Activated effector memory CD4-positive, alpha-beta T cell treated with anti-CD3 and anti-CD28 coated beads, Interleukin-2, amount 50 U/mL, for 16 hours (primary cell): ENCODE results near the gene SLC5A11.
"Not testable (repeated sequence)": the region's sequence is repeated elsewhere in the genome, so short reads cannot be mapped to it uniquely, and the experiment has no call there.

Experiments used
- DNase-seq: peaks from one replicate; pipeline ENCODE4 v3.0.0-alpha.2; 2020

The SLC5A11 gene

GRCh38 chr16:24863582-24864437 lies 18.0 kb downstream of the SLC5A11 start:
- DNase-seq = peak; percentile 4

DNA sequence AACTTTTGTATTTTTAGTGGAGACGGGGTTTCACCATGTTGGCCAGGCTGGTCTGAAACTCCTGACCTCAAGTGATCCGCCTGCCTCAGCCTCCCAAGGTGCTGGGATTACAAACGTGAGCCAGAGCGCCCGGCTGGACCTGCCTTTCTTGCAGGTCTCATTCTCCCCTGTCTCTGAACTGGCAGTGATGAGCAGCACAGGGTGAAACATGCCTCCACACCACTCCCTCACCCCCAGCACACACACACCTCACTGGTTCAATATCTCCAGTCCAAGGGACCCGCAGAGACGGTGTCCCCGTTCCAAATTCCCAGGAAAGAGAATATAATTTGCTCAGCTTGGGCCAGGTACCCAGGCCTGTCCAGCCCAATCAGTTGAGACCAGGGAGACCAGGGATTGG lies 23.3 kb downstream of the SLC5A11 start:
- DNase-seq = peak; percentile 36

- DNase-seq = no peak
Observed at GRCh38 chr16:24871891-24872290, 26.1 kb downstream of the SLC5A11 start.

- peak; percentile 30 for DNase-seq
Observed at GRCh38 chr16:24873028-24873427, 27.3 kb downstream of the SLC5A11 start.

GRCh38 chr16:24875466-24875865 lies 29.7 kb downstream of the SLC5A11 start:
- DNase-seq = peak; percentile 21

GRCh38 chr16:24876231-24876630 lies 30.5 kb downstream of the SLC5A11 start:
- DNase-seq = no peak

DNA sequence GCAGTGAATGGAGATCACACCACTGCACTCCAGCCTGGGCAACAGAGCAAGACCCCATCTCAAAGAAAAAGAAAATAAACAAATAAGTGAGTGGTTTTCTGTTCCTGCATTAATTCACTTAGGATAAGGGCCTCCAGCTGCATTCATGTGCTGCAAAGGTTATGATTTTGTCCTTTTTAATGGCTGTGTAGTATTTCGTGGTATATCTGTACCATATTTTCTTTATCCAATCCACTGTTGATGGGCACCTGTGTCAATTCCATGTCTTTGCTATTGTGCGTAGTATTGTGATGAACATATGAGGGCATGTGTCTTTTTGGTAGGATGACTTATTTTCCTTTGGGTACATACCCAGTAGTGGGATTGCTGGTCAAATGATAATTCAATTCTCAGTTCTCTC lies 33.9 kb downstream of the SLC5A11 start:
- no peak for DNase-seq

DNA sequence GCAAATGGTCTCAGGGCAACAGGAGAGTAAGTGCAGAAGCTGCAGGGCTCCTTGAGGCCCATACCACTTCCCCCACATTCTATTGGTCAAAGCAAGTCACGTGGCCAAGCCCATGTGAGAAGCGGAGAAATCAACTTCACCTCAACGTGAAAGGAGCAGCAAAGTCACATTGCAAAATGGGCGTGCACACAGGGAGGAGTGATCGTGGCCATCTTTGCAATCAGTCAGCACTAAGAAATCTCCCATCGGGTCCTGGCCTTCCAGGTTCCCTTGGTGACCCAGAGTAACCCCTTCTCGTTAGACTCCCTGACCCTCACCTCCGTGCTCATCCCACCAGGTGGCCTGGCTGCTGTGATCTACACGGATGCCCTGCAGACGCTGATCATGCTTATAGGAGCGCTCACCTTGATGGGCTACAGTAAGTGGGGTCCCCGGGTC lies 38.0 kb downstream of the SLC5A11 start:
- no peak for DNase-seq

GRCh38 chr16:24887472-24887871 lies 41.7 kb downstream of the SLC5A11 start:
- no peak for DNase-seq

DNA sequence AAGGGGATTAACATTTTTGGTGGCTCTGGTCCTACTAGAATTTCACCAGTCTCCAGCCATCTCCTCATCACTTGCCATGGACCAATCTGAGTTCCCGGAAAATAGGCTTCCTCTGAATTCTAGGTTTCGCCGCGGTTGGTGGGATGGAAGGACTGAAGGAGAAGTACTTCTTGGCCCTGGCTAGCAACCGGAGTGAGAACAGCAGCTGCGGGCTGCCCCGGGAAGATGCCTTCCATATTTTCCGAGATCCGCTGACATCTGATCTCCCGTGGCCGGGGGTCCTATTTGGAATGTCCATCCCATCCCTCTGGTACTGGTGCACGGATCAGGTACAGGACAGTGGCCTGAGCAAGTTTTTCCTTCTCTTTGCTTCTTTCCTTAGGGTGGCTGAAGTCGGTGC lies 45.0 kb downstream of the SLC5A11 start:
- DNase-seq = peak; percentile 21

- DNase-seq = no peak
Observed at GRCh38 chr16:24896439-24896838, 50.7 kb downstream of the SLC5A11 start.

DNA sequence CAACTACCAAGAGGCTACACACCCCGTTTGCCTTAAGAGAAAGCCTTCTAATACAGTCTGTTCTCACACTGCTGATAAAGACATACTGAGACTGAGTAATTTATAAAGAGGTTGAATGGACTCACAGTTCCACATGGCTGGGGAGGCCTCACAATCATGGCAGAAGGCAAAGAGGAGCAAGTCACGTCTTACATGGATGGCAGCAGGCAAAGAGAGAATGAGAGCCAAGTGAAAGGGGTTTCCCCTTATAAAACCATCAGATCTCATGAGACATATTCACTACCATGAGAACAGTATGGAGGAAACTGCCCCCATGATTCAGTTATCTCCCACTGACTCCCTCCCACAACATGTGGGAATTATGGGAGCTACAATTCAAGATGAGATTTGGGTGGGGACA lies 51.8 kb downstream of the SLC5A11 start:
- DNase-seq = not testable (repeated sequence)

- no peak for DNase-seq
Observed at GRCh38 chr16:24900230-24900629, 54.5 kb downstream of the SLC5A11 start.

GRCh38 chr16:24906199-24906808 lies 60.5 kb downstream of the SLC5A11 start:
- DNase-seq = no peak

GRCh38 chr16:24906901-24907300 lies 61.1 kb downstream of the SLC5A11 start:
- no peak for DNase-seq

DNA sequence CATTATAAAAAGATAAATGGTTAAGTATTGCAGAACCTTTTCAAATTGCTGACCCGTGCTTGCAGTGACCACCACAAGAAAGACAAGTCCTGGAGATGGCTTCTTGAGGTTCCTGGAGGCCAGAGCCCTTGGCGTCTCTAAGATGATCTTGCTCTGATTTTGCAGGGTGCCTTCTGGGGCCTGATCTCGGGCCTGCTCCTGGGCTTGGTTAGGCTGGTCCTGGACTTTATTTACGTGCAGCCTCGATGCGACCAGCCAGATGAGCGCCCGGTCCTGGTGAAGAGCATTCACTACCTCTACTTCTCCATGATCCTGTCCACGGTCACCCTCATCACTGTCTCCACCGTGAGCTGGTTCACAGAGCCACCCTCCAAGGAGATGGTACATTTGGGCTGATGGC lies 63.0 kb downstream of the SLC5A11 start:
- no peak for DNase-seq

DNA sequence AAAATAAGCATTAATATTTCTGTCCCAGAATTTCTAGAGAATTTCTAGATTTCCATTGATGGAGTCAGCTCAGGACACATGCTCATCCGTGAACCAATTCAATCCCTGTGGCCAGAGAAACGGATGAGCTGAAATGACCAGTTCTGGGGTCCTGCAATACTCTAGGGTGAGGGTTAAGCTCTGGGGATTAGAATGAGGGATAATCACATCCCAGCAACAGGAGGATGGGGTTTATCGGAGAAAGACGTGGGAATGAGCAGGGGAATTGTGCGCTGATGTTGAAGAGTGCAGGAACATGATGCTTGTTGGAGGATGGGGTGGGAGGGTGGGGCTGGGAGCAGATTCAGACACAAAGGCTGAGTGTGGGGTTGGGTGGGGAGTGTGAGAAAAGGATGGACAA lies 64.1 kb downstream of the SLC5A11 start:
- DNase-seq = no peak

DNA sequence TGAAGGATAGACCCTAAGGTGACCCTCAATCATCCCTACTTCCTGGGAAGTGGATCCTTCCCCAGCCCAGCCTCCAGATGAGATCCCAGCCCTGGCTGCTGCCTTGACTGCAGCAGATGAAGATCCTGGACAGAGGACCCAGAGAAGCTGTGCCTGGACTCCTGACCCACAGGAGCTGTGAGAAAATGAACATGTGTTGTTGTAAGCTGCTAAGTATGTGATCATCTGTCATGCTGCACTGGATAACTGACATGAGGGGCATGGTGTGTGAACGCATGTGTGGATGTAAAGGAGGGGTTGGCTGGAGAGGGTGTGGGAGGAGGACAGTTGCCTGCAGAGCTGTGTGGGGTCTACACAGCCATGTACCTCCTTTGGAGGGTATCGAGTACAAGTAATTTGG lies 69.3 kb downstream of the SLC5A11 start:
- DNase-seq = no peak

- DNase-seq = no peak
Observed at GRCh38 chr16:24915576-24915975, 69.8 kb downstream of the SLC5A11 start.

- DNase-seq = no peak
Observed at GRCh38 chr16:24917236-24917635, 71.5 kb downstream of the SLC5A11 start.

DNA sequence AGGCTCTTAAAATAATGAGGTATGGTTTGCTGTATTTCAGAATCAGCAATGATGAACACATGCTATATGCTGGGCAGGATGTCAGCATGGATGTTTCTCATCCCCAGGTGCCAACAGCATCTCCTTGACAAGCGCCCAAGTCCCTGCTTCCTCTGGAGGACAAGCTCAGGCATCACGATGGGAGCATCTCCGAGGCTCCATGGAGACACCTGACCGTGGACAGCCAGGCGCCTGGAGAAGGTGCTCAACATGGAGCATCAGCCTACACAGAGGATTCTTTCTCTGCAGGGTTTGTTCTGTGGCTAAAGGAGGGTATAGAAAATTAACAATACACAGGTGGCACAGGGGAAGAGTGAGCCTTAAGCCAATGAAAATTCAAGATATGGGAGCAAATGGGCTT lies 72.1 kb downstream of the SLC5A11 start:
- DNase-seq = no peak

DNA sequence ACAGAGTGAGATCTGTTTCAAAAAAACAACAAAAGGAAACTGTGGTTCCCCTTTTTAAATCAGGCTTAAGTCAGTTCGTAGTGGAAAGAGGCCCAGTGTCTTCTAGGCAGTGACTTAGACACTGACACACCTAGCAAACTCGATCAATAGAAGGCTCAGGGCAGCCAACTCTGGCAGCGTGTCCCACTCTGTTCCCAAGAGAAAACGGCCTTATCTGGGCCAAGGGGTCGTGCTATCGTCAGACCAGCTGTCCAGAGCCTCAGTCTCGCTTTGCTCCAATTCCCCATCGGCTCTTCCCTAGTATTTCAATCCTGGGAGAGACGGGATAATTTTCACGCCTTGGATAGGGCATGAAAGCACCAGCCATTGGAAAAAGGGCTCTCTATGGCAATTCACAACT lies 72.9 kb downstream of the SLC5A11 start:
- no peak for DNase-seq

GRCh38 chr16:24919536-24919935 lies 73.8 kb downstream of the SLC5A11 start:
- no peak for DNase-seq

GRCh38 chr16:24920568-24920967 lies 74.8 kb downstream of the SLC5A11 start:
- no peak for DNase-seq

DNA sequence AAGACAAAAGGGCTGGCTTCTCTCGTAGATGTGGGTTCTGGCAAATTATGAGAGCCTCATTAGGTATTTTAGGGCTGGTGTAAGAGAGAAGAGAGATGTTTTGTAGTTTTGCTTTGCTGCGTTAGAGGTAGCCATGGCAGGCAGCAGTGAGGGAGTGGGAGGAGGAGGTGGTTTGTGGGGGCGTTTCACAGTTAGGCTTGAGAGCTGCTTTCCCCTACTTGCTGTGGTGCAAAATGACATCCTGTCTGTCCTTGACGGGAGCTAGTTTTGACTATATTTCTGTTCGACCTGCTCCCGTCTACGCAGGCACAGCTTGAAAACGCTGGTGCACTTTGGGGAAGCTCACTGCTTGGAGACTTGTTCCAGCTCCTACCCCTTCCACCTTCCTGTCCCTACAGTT lies 75.5 kb downstream of the SLC5A11 start:
- no peak for DNase-seq
